22Rv1 (cell line): Measurements from ENCODE around the gene SRSF11.
"Not testable (repeated sequence)": the region's sequence is repeated elsewhere in the genome, so short reads cannot be mapped to it uniquely, and the experiment has no call there.

ENCODE experiments used
- ZFX ChIP-seq: fragments of 450-650 bp; IDR thresholded peaks from 2 replicates; pipeline ENCODE4 v1.6.1; 2017; ENCODE audit warnings: antibody characterized with exemption, borderline replicate concordance
- TF ChIP-seq, protein P1 (sequence below): fragments of 450-650 bp; IDR thresholded peaks from 2 replicates; pipeline ENCODE4 v1.5.1; 2017; ENCODE audit warnings: mild to moderate bottlenecking

DNA sequence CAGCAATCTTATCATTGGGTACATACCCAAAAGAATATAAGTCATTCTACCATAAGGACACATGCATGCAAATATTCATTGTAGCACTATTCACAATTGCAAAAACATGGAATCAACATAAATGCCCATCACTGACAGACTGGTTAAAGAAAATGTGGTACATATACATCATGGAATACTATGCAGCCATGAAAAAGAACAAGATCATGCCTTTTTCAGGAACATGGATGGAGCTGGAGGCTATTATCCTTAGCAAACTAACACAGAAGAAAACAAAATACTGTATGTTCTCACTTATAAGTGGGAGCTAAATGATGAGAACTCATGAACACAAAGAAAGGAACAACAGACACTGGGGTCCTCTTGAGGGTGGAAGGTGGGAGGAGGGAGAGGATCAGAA, 28.7 kb upstream of the SRSF11 start:
- TF ChIP-seq, protein P1, sequence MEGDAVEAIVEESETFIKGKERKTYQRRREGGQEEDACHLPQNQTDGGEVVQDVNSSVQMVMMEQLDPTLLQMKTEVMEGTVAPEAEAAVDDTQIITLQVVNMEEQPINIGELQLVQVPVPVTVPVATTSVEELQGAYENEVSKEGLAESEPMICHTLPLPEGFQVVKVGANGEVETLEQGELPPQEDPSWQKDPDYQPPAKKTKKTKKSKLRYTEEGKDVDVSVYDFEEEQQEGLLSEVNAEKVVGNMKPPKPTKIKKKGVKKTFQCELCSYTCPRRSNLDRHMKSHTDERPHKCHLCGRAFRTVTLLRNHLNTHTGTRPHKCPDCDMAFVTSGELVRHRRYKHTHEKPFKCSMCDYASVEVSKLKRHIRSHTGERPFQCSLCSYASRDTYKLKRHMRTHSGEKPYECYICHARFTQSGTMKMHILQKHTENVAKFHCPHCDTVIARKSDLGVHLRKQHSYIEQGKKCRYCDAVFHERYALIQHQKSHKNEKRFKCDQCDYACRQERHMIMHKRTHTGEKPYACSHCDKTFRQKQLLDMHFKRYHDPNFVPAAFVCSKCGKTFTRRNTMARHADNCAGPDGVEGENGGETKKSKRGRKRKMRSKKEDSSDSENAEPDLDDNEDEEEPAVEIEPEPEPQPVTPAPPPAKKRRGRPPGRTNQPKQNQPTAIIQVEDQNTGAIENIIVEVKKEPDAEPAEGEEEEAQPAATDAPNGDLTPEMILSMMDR = not testable (repeated sequence)
- TF ChIP-seq ZFX = not testable (repeated sequence)
